Loucy (cell line): Measurements from ENCODE around the gene ADAP2.

Experiments used
- CTCF ChIP-seq: fragments of 200-600 bp; sonication (generic); conservative IDR thresholded peaks from 2 replicates; pipeline ENCODE4 v1.5.1; 2014; ENCODE audit warnings: mild to moderate bottlenecking, antibody characterized with exemption, low read length
- EZH2phosphoT487 ChIP-seq: fragments of 200-600 bp; IDR thresholded peaks from 2 replicates; pipeline ENCODE4 v1.6.1; 2018; ENCODE audit warnings: antibody characterized with exemption, mild to moderate bottlenecking, moderate library complexity, borderline replicate concordance

GRCh38 chr17:30928584-30928983 is 6.8 kb downstream of the ADAP2 start:
- TF ChIP-seq CTCF (no peak), EZH2phosphoT487 (no peak)
